Loucy (cell line): ENCODE results near the gene RBMS3.

Source experiments
- EZH2phosphoT487 ChIP-seq: fragments of 200-600 bp; IDR thresholded peaks from 2 replicates; pipeline ENCODE4 v1.6.1; 2018; ENCODE audit warnings: antibody characterized with exemption, mild to moderate bottlenecking, moderate library complexity, borderline replicate concordance
- TF ChIP-seq, protein P1 (sequence below): fragments of 200-600 bp; sonication (generic); conservative IDR thresholded peaks from 2 replicates; pipeline ENCODE4 v1.5.1; 2014; ENCODE audit warnings: mild to moderate bottlenecking, antibody characterized with exemption, low read length

- TF ChIP-seq, protein P1, sequence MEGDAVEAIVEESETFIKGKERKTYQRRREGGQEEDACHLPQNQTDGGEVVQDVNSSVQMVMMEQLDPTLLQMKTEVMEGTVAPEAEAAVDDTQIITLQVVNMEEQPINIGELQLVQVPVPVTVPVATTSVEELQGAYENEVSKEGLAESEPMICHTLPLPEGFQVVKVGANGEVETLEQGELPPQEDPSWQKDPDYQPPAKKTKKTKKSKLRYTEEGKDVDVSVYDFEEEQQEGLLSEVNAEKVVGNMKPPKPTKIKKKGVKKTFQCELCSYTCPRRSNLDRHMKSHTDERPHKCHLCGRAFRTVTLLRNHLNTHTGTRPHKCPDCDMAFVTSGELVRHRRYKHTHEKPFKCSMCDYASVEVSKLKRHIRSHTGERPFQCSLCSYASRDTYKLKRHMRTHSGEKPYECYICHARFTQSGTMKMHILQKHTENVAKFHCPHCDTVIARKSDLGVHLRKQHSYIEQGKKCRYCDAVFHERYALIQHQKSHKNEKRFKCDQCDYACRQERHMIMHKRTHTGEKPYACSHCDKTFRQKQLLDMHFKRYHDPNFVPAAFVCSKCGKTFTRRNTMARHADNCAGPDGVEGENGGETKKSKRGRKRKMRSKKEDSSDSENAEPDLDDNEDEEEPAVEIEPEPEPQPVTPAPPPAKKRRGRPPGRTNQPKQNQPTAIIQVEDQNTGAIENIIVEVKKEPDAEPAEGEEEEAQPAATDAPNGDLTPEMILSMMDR: no peak
- no peak for TF ChIP-seq EZH2phosphoT487
These were observed 490.7 kb downstream of the RBMS3 start for GRCh38 chr3:29771602-29772001.
